Effector CD8-positive, alpha-beta T cell (primary cell): ENCODE data around the gene PPP3CB.

Experiments used
- DNase-seq: peaks from one replicate; lab custom pipeline; 2025; lab: John Stamatoyannopoulos, UW

Gene PPP3CB

GRCh38 chr10:73480158-73480557 is 15.7 kb downstream of the PPP3CB start:
- DNase-seq, result no peak

GRCh38 chr10:73478636-73479035 is 17.2 kb downstream of the PPP3CB start:
- DNase-seq, result no peak

GRCh38 chr10:73471226-73471625 is 24.6 kb downstream of the PPP3CB start:
- no peak for DNase-seq

GRCh38 chr10:73469579-73469978 is 26.2 kb downstream of the PPP3CB start:
- no peak for DNase-seq

- DNase-seq, result no peak
Measured at GRCh38 chr10:73467206-73467605, 28.6 kb downstream of the PPP3CB start.

- DNase-seq, result no peak
Measured at GRCh38 chr10:73465978-73466726, 29.7 kb downstream of the PPP3CB start.

- no peak for DNase-seq
Measured at GRCh38 chr10:73460897-73461296, 34.9 kb downstream of the PPP3CB start.

- DNase-seq, result no peak
Measured at GRCh38 chr10:73459683-73460314, 36.0 kb downstream of the PPP3CB start.

- DNase-seq, result no peak
Measured at GRCh38 chr10:73456187-73456890, 39.5 kb downstream of the PPP3CB start.

GRCh38 chr10:73449113-73449512 is 46.7 kb downstream of the PPP3CB start:
- no peak for DNase-seq

- no peak for DNase-seq
Measured at GRCh38 chr10:73448384-73448783, 47.4 kb downstream of the PPP3CB start.

- DNase-seq, result no peak
Measured at GRCh38 chr10:73446926-73447325, 48.9 kb downstream of the PPP3CB start.

GRCh38 chr10:73444457-73444856 is 51.4 kb downstream of the PPP3CB start:
- no peak for DNase-seq

- no peak for DNase-seq
Measured at GRCh38 chr10:73439605-73440312, 56.1 kb downstream of the PPP3CB start.

- no peak for DNase-seq
Measured at GRCh38 chr10:73439055-73439454, 56.8 kb downstream of the PPP3CB start.

GRCh38 chr10:73433538-73433867 is 62.3 kb downstream of the PPP3CB start, which contains the start of gene MSS51:
Gene MSS51 (minus strand): TSS chr10:73433561. CDS start chr10:73428284, 5,277 bp downstream.
- no peak for DNase-seq

- no peak for DNase-seq
Measured at GRCh38 chr10:73432646-73433537, 62.9 kb downstream of the PPP3CB start.

- no peak for DNase-seq
Measured at GRCh38 chr10:73426318-73426717, 69.5 kb downstream of the PPP3CB start.

- no peak for DNase-seq
Measured at GRCh38 chr10:73424478-73424877, 71.3 kb downstream of the PPP3CB start.

- DNase-seq, result no peak
Measured at GRCh38 chr10:73423309-73423708, 72.5 kb downstream of the PPP3CB start.

GRCh38 chr10:73416571-73416970 is 79.3 kb downstream of the PPP3CB start:
- no peak for DNase-seq
